SK-N-MC (cell line): Measurements from ENCODE around the gene PCDHGA1.

Source experiments
- DNase-seq: peaks from one replicate; pipeline ENCODE4 v3.0.0-alpha.2; 2011; ENCODE audit warnings: low read depth, low spot score
- H3K27ac ChIP-seq: fragments of 200-600 bp; sonication (generic); 2 replicates; pipeline ENCODE4 v1.5.1; 2016; ENCODE audit warnings: mixed run types
- H3K36me3 ChIP-seq: fragments of 200-600 bp; sonication (generic); 2 replicates; pipeline ENCODE4 v1.6.1; 2017; ENCODE audit warnings: antibody characterized with exemption, low read length, mixed read lengths; ENCODE audit not compliant: insufficient read depth
- H3K4me3 ChIP-seq: fragments of 200-600 bp; sonication (generic); 2 replicates; pipeline ENCODE4 v1.5.1; 2016
- H3K9ac ChIP-seq: fragments of 200-600 bp; sonication (generic); 2 replicates; pipeline ENCODE4 v1.8.0; 2017; ENCODE audit warnings: mixed run types, mixed read lengths; ENCODE audit not compliant: insufficient read length
- H3K9me3 ChIP-seq: fragments of 200-600 bp; sonication (generic); 2 replicates; pipeline ENCODE4 v1.6.1; 2017; ENCODE audit warnings: low read depth, mild to moderate bottlenecking, antibody characterized with exemption, low read length, moderate library complexity, mixed read lengths
- EZH2 ChIP-seq: fragments of 200-600 bp; sonication (generic); IDR thresholded peaks from one replicate; pipeline ENCODE4 v1.6.1; 2017; ENCODE audit warnings: antibody characterized with exemption
- FOXP2 ChIP-seq: optimal IDR thresholded peaks from 2 replicates; pipeline ENCODE3; 2011; ENCODE audit warnings: mild to moderate bottlenecking, moderate library complexity; ENCODE audit not compliant: insufficient read depth; ENCODE audit errors: extremely low read length, control extremely low read depth
- POLR2AphosphoS5 ChIP-seq: IDR thresholded peaks from 2 replicates; pipeline ENCODE4 v1.6.1; 2012; ENCODE audit warnings: mild to moderate bottlenecking, low read depth, low read length, borderline replicate concordance

The PCDHGA1 gene

DNA sequence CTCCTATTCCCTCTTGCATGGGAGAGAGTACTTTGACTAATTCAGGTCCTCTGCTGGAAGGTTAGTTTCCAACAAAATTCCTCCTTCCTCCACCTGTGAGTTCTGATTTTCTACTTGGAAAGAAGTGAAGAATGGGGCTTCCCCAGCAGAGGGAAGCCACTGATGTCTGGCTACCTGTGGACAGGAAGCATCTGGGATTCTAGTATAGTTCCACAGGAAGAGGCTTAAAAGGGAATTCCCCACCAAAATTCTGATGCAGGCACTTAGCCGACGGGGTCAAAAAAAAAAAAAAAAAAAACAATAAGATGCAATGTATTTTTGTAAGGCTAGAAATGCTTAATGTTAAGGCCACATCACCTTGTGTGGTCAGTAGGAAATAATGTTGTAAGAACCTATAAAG, 192.0 kb downstream of the PCDHGA1 start:
- Histone ChIP-seq H3K27ac (no peak overlapping the region; the same call in 1 of the 2 replicates), H3K9ac (no peak overlapping the region), H3K9me3 (no peaks in the 10 kb centered on the region), H3K4me3 (no peak overlapping the region), H3K36me3 (peaks cover 70% of the 10 kb centered on the region)
- TF ChIP-seq POLR2AphosphoS5 (no peak), EZH2 (no peak), FOXP2 (no peak)
- DNase-seq, result no peak

GRCh38 chr5:141523991-141524390, 193.7 kb downstream of the PCDHGA1 start:
- peak overlapping the region; percentile 74 for H3K27ac ChIP-seq

GRCh38 chr5:141524604-141525597, 194.6 kb downstream of the PCDHGA1 start:
- Histone ChIP-seq H3K4me3 (peak overlapping the region; percentile 79), H3K27ac (peak overlapping the region; percentile 98), H3K9ac (peak overlapping the region; percentile 76), H3K36me3 (peaks cover 69% of the 10 kb centered on the region), H3K9me3 (no peaks in the 10 kb centered on the region)
- TF ChIP-seq EZH2 (no peak), FOXP2 (peak; percentile 20)
- DNase-seq, result peak; percentile 96

More at GRCh38 chr5:141523991-141524390, 193.7 kb downstream of the PCDHGA1 start:
- no peak for TF ChIP-seq EZH2
- TF ChIP-seq FOXP2, result no peak
- no peak for TF ChIP-seq POLR2AphosphoS5
- Histone ChIP-seq H3K9me3 (no peaks in the 10 kb centered on the region), H3K36me3 (peaks cover 74% of the 10 kb centered on the region), H3K4me3 (peak overlapping the region; percentile 79), H3K9ac (peak overlapping the region; percentile 2)
- DNase-seq, result no peak

- TF ChIP-seq POLR2AphosphoS5 (no peak), EZH2 (no peak), FOXP2 (no peak)
- peaks cover 61% of the 10 kb centered on the region for H3K36me3 ChIP-seq
- peak overlapping the region; percentile 76 for H3K9ac ChIP-seq
- peak overlapping the region; percentile 98 for H3K27ac ChIP-seq
- no peaks in the 10 kb centered on the region for H3K9me3 ChIP-seq
- H3K4me3 ChIP-seq, result peak overlapping the region; percentile 79
- no peak for DNase-seq
Measured at GRCh38 chr5:141525653-141526052, 195.3 kb downstream of the PCDHGA1 start.

DNA sequence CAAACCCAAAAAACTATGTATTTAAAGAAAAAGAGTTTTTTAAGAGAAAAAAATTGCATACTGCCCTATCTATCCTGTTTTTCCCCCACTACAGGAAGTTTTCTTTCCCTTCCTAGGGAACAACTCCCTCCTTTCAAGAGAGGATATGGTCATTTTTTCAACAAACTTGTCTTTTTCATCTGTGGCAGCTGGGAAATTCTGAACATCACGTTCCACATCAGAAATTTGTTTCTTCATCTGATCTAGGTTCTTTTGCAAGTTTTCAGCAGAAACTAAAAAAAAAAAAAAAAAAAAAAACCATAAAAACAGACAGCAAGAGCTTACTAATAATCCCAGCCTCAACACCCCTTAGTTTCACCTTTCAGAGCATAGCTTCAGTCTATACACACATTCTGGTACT, 197.1 kb downstream of the PCDHGA1 start:
- Histone ChIP-seq H3K9me3 (no peaks in the 10 kb centered on the region), H3K36me3 (peaks cover 46% of the 10 kb centered on the region), H3K27ac (peak overlapping the region; percentile 69), H3K9ac (no peak overlapping the region), H3K4me3 (no peak overlapping the region)
- TF ChIP-seq POLR2AphosphoS5 (no peak), EZH2 (no peak), FOXP2 (no peak)
- DNase-seq, result no peak

DNA sequence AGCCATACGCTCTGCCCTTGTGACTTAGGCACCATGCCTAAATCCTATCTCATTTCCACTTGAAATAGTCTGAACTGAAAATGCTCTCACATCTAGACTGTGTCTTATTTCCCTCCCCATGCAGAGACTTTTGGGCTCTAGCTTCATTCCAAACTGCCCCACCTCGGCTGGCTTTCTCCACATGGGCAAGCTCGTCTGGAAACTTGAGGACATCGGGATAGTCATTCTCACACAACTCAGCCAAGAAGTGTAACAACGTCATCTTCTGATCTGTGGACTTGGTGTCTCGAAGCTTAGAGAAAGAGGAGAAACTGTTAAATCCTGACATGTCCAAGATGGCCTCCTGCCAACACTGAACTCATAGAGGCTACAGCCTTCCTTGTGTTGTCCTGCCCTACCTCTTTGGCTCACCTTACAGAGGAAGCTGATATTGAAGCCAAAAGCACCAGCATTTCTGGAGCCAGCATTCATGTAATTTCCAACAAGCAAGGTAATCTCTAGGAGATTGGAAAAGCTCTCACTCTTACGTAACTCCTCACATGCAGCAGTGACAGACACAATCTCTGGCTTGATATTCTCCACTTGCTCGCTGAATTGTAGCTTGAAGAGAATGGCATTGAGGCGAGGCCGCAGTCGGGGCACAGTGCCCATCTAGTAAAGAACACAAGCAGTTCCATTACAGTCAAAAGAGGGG, 198.1 kb downstream of the PCDHGA1 start:
- H3K9ac ChIP-seq, result no peak overlapping the region
- no peak overlapping the region for H3K4me3 ChIP-seq
- peak overlapping the region; percentile 69 for H3K27ac ChIP-seq

GRCh38 chr5:141529002-141529401, 198.7 kb downstream of the PCDHGA1 start:
- no peak for DNase-seq
- Histone ChIP-seq H3K27ac (peak overlapping the region; percentile 69; the same call in 1 of the 2 replicates), H3K9ac (no peak overlapping the region), H3K36me3 (peaks cover 45% of the 10 kb centered on the region), H3K9me3 (no peaks in the 10 kb centered on the region), H3K4me3 (no peak overlapping the region)
- TF ChIP-seq FOXP2, result no peak
- TF ChIP-seq EZH2, result no peak
- TF ChIP-seq POLR2AphosphoS5, result no peak

More for the DNA sequence above, 198.1 kb downstream of the PCDHGA1 start:
- Histone ChIP-seq H3K9me3 (no peaks in the 10 kb centered on the region), H3K36me3 (peaks cover 44% of the 10 kb centered on the region)
- no peak for TF ChIP-seq FOXP2
- TF ChIP-seq POLR2AphosphoS5, result no peak
- TF ChIP-seq EZH2, result no peak
- no peak for DNase-seq

- H3K4me3 ChIP-seq, result no peak overlapping the region
- H3K36me3 ChIP-seq, result peaks cover 46% of the 10 kb centered on the region
- no peak for DNase-seq
- H3K9me3 ChIP-seq, result no peaks in the 10 kb centered on the region
- no peak overlapping the region for H3K27ac ChIP-seq
- H3K9ac ChIP-seq, result no peak overlapping the region
- TF ChIP-seq EZH2 (no peak), FOXP2 (no peak), POLR2AphosphoS5 (no peak)
Measured at GRCh38 chr5:141529873-141530272, 199.6 kb downstream of the PCDHGA1 start.
